GM18858 (cell line): ENCODE results near the gene TMEM203.

ENCODE experiments used
- ATAC-seq: cut with Tn5 transposase; IDR thresholded peaks from one replicate; pipeline ENCODE4 v1.9.1; 2021; ENCODE audit not compliant: unreplicated experiment

The TMEM203 gene

DNA sequence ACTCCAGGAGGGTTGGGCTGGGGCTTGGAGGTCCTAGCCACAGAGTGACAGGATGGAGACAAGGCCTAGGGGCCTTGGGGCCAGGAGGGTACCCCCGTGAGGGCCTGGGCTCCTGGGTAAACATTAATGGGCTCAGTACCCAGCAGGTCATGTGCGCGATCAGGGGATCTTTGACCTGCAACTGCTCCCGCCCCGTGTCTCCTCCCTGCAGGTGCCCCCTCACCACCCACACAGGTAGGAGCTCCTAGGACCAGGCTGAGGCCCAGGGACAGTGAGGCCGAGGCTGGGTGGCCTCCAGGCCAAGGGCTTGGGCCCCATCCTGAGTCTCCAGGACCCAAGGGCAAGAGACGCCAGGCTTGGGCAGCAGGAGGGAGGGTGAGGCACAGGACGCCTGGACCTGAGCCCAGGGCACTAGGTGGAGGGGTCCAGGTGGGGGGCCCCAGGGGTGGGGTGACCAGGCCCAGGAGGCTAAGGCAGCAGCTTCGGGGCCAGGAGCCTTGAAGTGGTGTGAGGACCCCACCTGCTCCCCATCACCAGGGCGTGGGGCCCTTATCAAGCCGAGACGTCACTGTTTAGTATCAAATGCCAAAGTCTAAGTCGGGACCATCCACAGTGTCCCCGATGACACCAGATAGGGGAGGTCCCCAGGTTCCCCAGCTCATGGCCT, 25.4 kb upstream of the TMEM203 start, which contains the start of gene SLC34A3:
SLC34A3 (plus strand) TSS at position 197 of the 667 bp plus-strand sequence. CDS start 802 bp downstream, outside the sequence.
- ATAC-seq = no peak

DNA sequence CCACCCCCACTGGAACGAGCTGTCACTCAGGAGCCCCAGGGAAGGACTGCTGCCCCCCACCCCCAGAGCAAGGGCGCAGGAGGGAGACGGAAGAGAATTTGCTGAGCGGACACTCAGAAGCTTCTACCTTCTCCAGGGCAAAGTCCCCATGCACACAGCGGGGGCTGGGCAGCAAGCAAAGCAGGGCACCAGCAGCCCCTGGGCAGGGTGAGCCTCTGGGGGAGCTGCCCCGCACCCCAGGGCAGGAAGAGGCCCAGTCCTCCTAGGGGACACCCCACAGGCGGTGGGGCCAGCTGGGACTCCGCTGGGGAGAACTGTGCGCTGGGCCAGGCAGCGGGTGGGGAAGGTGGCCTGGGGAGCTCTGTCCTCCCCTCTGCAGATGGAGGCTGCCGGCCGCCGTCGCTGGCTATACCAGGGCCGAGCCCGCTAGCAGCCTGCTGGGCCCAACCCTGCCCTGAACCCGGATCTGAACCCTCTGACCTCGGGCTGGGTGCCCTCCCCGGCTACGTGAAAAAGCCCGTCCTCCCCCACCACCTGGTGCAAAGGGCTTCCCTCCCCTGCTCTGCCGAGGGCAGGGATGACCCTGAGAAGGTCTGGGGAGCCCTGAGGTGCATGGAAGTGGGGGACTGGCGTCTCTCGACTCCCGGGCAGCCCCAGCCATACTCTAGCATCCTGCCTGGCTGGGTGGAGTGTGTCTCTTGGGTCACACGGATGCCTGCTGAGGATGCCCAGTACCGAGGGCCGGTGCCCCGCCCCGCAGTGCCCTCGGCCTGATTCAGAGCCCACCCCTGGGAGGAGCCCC, 24.7 kb upstream of the TMEM203 start:
- no peak for ATAC-seq

DNA sequence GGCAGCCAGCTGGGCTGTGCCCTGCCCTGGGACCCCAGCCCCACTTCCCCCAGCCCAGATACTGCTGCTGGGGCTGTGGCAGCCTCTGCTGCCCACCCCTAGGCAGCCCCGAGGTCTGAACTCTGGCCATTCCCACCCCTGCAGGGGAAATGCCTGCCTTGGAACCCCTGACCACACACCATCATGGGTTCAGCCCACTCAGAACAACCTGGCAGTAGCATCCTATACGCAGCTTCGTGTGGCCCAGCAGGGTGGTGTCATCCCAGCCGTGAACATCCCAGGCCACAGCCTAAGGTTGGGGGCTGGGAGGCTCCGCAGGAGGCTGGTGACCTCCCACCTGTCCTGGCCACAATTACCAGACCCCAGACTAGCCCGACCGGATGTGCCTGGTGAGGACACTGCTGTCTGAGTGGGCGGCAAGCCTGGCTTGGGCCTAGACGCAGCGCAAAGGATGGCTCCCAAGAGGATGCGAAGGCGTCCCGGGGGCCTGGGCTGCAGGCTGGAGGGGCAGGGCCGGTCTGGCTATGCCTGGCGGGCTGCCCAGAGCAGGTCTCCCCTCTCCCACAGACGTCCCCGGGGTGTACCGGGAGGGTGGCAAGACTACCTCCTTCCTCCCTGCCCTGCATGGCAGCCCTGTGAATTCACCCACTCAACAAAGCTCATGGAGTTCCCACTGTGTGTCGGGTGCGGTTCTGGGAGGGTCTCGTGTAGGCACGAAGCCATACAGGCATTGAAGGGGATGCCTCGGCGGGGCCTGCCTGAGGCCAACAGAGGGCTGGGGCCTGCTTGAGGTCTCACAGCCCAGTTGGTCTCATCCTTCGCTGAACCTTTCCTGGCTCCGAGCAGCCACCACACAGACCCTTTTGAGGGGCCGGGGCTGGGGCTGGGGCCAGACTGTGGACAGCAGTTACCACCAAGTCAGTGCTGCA, 23.8 kb upstream of the TMEM203 start:
- ATAC-seq = no peak

DNA sequence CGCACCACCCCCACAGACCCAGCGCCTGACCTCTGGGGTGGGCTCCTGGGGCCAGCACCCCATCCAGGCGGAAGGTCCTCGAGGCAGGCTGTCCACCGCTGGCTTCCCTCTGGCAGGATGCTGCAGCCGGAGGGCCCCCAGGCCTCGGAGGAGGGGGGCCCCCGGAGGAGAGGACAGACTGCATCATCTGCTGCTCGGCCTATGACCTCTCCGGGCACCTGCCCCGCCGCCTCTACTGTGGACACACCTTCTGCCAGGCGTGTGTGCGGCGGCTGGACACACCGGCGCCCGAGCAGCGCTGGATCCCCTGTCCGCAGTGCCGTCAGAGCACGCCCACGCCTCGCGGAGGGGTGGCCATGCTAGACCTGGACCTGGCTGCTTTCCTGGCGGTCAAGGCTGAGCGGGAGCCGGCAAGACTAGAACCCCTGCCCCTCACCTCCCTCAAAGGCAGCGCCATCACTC, 23.1 kb upstream of the TMEM203 start:
- ATAC-seq = no peak

DNA sequence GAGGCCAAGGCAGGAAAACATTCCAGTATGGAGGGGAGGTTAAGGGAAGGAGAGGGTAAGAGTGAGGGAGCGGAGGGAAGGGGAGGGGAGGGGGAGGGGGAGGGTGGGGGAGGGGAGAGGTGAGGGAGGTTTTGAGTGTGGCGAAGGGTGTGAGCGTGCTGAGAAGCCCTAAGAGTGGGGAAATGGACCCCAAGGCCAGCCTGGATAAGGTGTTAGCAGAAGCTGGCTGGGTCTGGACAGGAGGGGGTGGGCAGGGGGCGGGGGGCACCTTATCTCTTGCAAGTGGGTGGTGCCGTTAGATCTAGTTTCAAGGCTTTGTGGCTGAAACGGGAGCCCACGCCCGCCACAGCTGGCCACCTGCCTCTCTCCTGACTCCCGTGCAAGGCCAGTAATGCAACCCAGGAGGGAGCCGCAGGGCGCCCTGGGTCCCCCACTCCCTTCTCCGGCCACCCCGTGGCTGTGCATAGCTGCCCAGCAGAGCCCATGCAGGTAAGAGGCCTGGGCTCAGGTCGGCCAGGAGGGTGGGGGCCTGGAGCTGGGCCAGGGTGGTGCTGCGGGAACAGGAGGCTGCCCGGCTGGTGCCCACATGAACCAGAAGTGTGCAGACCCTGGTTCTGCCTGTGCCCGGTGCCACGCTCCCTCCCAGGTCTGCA, 22.5 kb upstream of the TMEM203 start:
- no peak for ATAC-seq

DNA sequence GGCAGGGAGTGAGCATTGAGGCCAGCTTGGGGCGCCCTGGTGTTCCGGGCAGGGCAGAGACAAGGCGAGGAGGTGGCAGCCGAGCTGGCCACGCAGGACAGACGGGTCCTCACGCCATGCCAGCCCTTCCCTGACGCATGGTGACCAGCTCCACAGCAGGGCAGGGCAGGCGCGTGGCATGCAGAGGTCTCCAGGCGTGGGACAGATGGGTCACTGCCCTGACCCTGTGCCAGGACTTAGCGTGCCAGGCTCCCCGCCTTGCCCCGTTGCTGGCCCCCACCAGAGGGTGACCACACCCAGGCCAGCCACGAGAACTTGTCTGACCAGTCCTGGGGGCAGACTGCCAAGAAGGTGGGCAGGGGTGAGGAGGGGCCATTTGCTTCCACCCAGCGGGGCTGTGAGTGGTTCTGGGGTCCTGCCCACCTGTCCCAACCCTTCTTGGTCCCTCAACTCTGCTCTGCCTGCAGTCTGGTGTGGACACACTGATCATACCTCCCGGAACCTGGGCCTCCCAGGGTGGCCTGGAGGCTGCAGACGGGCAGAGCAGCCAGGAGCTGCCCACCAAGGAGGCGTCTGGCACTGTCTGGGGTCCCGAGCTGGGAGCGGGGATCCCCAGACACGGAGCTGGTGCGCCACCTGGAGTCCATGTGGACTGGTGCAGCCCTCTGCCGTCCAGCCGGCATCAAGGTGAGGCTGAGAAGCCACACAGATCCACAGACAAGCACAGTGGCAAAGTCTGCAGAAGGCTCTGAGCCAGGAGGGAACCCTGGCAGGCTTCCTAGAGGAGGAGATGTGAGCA, 21.8 kb upstream of the TMEM203 start, which contains the start of gene RNF224:
RNF224 (plus strand) TSS at position 449 of the 799 bp plus-strand sequence. CDS start 834 bp downstream, outside the sequence.
- ATAC-seq = no peak

DNA sequence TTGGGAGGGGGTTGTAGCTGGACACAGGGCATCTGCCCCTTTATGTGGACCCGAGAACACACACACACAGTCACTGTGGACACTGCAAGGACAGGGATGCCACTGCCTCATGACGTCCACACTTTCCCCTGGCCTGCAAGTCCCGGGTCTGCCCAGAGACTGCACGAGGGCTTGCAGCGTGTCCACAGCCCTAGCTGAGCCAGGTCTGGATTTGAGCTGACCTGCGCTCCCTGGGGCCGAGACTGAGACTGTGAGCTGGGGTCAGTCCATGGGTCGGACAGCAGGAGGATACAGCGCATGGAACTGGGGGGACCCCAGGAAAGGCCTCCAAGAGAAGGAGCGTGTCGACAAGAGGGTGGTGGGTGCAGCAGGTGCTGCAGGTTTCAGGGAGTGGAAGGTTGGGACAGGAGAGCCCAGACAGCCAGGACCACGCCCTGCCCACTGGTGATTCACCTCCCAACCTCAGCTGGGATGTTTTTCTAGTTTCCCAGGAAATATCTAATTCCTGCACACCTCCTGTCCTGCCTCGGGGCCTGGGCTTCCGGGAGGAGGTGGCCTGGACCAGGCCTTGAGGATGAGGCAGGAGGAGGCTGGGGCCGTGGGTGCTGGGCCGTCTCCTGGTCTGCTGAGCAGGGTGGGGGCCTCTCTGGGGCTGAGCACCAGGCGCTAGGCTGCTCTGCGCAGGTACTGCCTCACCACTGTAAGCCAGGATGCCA, 21.0 kb upstream of the TMEM203 start:
- no peak for ATAC-seq

DNA sequence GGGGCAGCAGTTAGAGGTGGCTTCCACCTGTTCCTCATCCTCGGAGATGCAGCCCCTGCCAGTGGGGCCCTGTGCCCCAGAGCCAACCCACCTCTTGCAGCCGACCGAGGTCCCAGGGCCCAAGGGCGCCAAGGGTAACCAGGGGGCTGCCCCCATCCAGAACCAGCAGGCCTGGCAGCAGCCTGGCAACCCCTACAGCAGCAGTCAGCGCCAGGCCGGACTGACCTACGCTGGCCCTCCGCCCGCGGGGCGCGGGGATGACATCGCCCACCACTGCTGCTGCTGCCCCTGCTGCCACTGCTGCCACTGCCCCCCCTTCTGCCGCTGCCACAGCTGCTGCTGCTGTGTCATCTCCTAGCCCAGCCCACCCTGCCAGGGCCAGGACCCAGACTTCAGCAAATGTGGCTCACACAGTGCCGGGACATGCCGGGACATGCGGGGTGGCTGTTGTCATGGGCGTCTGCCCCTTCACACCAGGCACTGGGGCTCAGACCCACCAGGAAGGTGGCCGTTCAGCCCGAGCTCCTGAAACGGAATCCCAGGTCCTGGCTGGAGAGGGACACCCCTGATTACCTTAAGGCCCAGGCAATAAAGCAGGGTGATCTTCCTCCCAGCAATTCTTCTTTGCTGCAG, 20.4 kb upstream of the TMEM203 start:
- no peak for ATAC-seq

DNA sequence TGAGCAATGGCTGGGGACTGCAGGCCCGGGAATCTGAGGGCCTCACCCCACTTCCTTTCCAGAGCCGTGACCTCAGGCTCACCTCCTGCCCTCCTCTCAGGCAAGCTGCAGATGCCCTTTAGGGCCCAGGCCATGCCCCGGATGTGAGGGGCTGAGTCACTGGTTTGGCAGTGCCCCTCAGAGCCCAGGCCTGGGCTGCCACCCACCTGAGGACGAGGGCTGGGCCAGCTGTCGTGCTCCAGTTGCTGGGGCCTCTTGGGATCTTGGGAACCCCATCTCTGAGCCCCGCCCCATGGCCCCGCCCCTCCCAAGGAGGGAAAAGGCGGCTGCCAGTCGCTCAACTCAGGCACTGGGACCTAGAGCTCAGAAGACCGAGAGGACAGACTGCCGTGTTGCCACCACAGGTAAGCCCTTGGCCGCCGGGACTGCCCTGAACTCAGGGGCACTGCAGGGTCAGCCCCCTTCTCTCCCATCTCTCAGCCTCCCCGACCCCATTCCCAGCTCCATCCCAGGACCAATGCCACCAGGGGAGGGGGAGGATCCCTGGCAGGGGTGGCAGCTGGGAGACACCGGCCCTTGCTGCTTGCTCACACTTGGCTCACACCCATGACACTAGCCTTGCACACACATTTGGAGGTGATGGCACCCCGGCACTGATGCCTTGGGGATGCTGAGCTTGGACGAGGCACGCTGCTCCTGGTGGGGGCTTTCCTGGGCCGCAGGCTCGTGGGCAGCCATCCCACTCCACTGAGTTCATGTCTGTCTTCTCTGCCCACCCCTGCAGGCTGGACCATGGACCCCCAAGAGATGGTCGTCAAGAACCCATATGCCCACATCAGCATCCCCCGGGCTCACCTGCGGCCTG, 19.6 kb upstream of the TMEM203 start, which contains the start of gene CYSRT1:
CYSRT1 (plus strand) TSS at position 345 of the 865 bp plus-strand sequence; CDS start at position 793, 448 bp downstream.
- no peak for ATAC-seq

DNA sequence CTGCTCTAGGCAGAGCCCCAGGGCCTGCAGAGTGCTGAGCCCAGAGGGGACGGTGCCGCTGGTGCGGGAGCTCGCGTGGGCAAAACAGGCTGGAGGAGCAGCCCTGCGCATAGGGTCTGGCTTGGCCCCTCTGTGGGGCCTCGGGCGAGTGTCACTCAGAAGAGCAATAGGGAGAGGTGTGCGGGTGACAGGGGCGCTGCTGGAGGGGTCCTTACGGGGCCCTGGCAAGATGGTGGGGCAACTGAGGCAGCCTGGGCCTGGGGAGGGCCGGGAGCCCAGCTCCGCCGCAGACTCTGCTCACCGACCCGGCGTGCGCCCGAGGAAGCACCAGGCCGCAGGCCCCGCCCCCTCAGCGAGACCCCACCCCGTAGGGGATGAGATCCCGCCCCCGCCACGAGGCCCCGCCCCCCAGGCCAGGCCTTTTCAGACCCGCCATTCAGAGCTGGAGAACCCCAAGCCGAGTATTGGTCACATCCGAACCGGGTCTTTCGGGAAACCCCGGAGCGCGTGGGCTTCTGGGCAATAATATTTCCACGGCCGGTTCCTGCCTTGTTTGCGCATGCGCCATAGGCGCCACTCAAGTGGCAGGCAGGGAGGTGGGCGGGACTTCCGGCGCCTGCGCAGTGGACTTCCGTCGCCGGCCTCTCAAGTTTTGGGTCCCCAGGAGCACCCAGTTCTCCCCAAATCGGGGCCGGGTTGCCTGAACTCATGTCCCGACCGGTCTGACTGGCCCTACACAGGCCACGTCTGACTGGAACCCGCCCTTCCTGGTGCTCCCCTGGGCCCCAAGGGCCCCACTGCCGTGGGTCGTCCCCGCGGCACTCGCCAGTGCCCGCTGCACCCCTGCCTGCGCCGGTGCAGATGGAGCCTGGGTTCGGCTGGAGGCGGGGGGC, 17.9 kb upstream of the TMEM203 start:
- ATAC-seq = peak; percentile 42

DNA sequence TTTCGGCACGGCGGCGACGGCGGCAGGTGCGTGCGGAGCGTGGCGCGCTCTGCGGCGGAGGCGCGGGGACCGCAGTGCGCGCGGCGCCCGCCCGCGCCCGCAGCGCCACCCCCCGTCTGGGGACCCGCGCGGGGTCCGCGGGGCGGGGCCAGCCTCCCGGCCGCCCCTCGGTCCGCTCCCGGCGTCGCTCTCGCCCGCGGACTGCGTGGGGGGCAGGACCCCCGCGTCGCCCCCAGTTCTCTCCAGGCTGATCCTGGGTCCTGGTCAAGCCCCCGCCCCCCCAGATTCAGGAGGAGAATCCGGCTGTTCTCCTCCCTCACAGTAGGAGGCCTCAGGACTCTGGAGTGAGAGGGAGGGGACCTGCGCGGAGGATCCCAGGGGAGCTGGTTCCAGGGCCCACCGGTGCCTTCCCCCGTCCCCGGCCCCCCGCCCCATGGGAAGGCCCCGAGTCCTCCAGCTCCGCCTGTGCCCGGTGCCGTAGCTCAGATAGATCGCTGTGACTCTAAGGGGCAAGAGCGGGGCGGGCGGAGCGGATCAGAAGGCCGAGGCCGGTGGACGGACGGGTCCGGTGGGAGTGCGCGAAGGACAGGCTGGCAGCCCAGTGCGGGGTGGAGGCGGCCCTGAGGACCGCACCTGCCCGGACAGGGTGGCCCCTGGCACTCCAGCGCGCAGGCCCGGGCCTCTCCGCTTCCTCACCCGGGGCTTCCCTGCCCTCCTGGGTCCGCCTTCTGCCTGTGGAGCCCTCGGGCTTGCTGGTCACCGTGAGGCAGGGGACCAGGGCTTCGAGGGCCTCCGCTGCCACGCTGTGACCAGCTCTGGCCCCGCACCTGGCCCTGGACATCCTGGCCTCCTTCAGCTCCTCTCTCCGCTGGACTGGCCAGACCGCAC, 17.0 kb upstream of the TMEM203 start, which contains the start of gene RNF208:
RNF208 (minus strand) TSS at position 51 of the 888 bp plus-strand sequence. CDS start 1,028 bp downstream, outside the sequence.
- no peak for ATAC-seq

DNA sequence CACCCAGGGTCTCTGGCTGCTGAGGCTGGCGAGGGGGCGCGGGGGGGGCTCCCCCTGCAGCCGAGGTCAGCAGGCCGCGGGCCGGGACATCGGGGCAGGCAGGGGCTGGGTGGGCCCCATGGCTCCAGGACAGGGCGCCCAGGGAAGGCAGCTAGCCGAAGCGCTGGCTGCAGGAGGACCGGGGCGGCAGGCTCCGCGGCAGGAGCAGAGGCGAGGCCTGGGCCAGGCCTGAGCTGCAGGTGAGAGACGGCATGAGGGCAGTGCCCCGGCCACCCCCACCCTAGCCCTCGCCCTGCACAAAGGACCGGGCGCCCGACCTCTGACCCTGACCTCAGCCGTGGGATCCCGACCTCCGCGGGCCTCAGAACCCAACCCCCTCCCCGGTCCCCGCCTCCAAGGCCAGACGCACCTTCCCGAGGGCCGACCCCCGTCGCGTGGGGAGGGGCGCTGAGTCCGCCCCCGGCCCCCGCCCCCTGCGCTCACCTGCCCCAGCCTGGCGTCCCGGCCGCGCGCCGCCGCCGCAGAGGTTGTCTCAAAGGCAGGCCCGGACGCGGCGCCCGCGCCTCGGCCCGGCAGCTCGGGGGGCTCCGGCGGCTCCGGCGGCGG, 16.2 kb upstream of the TMEM203 start:
- no peak for ATAC-seq

DNA sequence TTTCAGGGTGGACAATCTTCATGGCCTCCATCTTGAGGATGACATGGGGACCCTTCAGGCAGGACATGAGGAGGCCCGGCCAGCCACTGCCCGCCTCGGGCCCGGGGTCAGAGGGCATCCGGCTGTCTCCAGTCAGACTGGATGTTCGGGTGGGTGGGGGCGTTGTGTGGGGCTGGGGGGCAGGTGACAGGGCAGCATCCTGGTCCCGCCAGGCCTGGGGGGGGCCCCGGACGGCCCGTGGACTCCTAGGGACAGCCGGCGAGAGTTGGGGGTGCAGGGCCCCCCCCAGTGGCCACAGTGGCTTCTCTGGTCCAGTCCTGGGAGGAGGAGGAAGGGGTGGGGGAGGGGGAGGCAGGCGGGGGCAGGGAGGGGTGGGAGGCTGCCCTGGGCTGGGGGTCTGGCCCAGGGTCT, 15.7 kb upstream of the TMEM203 start:
- ATAC-seq = no peak

DNA sequence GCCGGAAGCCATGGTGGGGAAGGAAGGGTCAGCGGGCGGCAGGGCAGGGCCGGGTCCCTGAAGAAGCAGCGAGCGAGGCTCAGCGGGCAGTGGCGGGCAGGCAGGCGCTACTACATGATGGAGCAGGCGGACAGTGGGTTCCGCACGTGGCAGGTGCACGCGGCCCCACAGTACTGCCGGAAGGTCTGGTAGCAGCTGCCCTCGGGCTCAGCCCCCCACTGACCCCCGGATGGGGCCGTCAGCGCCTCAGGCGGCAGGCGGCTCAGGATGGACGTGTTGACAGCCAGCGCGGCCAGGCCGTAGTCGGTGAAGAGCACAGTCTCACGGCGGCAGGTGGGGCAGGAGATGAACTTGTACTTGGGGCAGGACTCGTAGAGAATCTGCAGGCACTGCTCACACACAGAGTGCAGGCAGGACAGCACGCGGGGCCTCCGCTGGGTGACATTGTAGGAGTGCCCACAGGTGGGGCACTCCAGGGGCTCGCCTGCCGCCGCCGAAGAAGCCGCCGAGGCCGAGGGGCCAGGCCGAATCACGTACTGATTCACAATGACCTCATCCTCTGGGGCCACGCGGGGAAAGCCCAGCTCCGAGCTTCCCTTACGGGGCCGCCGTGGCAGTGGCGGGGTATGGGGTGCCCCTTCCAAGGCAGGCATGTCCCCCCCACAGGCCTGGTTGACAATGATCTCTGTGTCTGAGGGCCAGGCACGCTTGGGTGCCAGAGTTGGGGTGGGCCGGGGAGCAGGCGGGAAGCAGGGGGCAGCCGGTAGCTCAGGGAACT, 15.1 kb upstream of the TMEM203 start:
- ATAC-seq = no peak
